GM18867 (cell line): ENCODE measurements around the gene WNT2.
"Not testable (repeated sequence)": the region's sequence is repeated elsewhere in the genome, so short reads cannot be mapped to it uniquely, and the experiment has no call there.

Experiments
- ATAC-seq: cut with Tn5 transposase; IDR thresholded peaks from one replicate; pipeline ENCODE4 v1.9.1; 2021; ENCODE audit warnings: mild to moderate bottlenecking, moderate library complexity; ENCODE audit not compliant: unreplicated experiment

The WNT2 gene

GRCh38 chr7:117270371-117270770, 52.5 kb downstream of the WNT2 start:
- ATAC-seq, result no peak

GRCh38 chr7:117269886-117270285, 53.0 kb downstream of the WNT2 start:
- no peak for ATAC-seq

GRCh38 chr7:117269417-117269816, 53.4 kb downstream of the WNT2 start:
- ATAC-seq, result no peak

- ATAC-seq, result no peak
These were observed 58.1 kb downstream of the WNT2 start for GRCh38 chr7:117264716-117265115.

- ATAC-seq, result no peak
These were observed 60.3 kb downstream of the WNT2 start for GRCh38 chr7:117262546-117262945.

GRCh38 chr7:117259615-117260014, 63.2 kb downstream of the WNT2 start:
- ATAC-seq, result no peak

- peak; percentile 54 for ATAC-seq
These were observed 71.2 kb downstream of the WNT2 start for GRCh38 chr7:117251687-117252086.

GRCh38 chr7:117250801-117251200, 72.1 kb downstream of the WNT2 start:
- ATAC-seq, result no peak

GRCh38 chr7:117250245-117250644, 72.6 kb downstream of the WNT2 start:
- ATAC-seq, result no peak

GRCh38 chr7:117249696-117250095, 73.2 kb downstream of the WNT2 start:
- ATAC-seq, result no peak

- ATAC-seq, result no peak
These were observed 74.0 kb downstream of the WNT2 start for GRCh38 chr7:117248829-117249228.

GRCh38 chr7:117247809-117248208, 75.0 kb downstream of the WNT2 start:
- ATAC-seq, result no peak

GRCh38 chr7:117245703-117246102, 77.2 kb downstream of the WNT2 start:
- not testable (repeated sequence) for ATAC-seq

- ATAC-seq, result no peak
These were observed 79.5 kb downstream of the WNT2 start for GRCh38 chr7:117243390-117243789.

- ATAC-seq, result no peak
These were observed 81.8 kb downstream of the WNT2 start for GRCh38 chr7:117241088-117241487.

- no peak for ATAC-seq
These were observed 83.9 kb downstream of the WNT2 start for GRCh38 chr7:117238937-117239336.

- ATAC-seq, result no peak
These were observed 84.4 kb downstream of the WNT2 start for GRCh38 chr7:117238472-117238871.

- peak; percentile 44 for ATAC-seq
These were observed 85.2 kb downstream of the WNT2 start for GRCh38 chr7:117237646-117238045.

- no peak for ATAC-seq
These were observed 91.9 kb downstream of the WNT2 start for GRCh38 chr7:117231047-117231359.

GRCh38 chr7:117230276-117231046, 92.4 kb downstream of the WNT2 start:
- peak; percentile 66 for ATAC-seq

GRCh38 chr7:117229350-117229749, 93.5 kb downstream of the WNT2 start:
- ATAC-seq, result no peak

GRCh38 chr7:117227091-117227490, 95.8 kb downstream of the WNT2 start:
- ATAC-seq, result no peak

- ATAC-seq, result no peak
These were observed 97.3 kb downstream of the WNT2 start for GRCh38 chr7:117225536-117225935.
